Measurements from ENCODE around the gene SAA2.
"Not testable (repeated sequence)": the region's sequence is repeated elsewhere in the genome, so short reads cannot be mapped to it uniquely, and the experiment has no call there.

SAA2 gene

DNA sequence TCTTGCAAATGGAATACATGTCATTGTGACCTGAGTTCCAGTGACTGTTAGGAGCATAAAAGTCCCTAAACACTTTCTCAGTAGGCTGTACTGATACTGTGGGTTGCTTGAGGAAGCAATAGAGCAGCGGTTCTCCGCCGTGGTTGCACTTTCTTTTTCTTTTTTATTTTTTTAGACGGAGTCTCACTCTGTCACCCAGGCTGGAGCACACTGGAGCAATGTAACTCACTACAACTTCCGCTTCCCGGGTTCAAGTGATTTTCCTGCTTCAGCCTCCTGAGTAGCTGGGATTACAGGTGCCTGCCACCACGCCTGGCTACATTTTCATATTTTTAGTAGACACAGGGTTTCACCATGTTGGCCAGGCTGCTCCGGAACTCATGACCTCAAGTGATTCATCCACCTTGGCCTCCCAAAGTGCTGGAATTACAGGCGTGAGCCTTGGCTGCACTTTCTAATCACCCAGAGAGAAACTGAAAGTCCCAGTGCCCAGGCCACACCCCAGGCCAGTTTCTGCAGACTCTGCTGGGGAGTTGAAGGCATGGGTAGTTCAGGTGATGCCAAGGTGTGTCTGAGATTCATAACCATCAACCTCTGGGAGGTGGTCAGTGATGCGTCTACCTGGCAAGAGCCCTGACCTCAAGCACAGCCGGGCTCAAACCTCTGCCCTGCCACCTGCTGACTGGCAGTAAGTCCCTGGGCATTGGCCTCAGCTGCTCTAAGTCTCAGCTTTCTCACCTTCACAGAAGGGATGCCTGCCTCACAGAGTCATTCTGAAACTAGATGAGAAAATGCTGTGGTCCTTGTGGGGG, 1.9 kb downstream of the SAA2 start:
- DNase-seq = not testable (repeated sequence)

DNA sequence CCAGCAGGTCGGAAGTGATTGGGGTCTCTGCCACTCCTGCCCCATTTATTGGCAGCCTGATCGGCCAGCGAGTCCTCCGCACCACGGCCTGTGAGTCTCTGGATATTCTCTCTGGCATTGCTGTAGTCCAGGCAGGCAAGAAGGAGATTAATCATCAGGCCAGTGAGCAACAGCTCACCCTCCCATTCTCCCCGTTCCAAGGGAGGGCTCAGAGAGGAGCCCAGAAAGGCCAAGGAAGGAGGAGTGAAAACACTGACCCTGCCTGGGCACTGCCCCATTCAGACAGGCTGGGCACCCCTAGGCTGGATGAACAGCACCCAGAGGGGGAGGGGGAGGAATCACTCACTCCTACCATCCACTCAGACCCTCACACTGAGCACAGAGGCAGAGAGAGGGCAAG, 3.1 kb downstream of the SAA2 start:
- DNase-seq = no peak

DNA sequence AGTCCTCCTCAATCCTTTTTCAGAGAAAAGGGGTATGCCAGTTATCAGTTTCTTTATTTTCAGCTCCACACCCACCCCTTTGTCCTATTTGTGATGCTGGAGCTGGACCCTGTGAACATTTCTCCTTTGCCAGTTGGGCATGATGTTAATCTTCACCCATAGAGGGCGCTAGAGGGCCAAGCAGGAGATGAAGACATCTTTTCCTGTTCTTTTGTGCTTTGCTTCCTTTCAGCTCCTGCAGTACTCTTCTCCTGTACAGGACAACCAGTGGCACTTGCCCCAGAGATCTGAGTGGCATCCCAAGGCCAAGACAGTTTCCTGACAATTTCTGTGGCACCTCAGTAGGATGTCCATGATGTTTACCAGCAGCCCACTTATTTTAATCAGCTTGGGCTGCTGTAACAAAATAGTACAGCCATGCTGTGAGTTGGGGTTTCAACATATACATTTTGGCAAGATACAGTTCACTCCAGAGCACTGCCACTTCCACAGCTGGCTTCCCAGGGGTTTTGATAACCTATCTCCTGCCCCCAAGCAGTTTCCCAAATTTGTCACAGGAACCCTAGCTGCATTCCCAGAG, 4.6 kb downstream of the SAA2 start:
- peak; percentile 70 for DNase-seq

DNA sequence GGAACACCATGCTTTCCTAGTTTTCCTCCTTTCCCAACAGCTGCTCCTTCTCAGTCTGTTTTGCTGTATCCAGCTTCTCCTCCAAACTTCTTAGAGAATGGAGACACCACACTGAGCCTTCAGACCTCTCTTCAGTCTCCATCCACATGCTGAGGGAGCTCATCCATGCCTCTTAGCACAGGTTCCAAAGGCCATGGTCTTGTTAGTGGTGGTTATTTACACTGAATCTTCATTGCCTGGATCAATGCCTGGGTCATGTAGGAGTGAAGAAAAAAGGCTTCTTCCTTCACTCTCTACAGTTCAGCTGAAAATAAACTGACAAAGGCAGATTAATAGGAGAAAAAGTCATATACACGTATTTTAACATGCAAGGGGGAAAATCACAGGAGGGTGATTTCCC, 8.8 kb downstream of the SAA2 start:
- no peak for DNase-seq

DNA sequence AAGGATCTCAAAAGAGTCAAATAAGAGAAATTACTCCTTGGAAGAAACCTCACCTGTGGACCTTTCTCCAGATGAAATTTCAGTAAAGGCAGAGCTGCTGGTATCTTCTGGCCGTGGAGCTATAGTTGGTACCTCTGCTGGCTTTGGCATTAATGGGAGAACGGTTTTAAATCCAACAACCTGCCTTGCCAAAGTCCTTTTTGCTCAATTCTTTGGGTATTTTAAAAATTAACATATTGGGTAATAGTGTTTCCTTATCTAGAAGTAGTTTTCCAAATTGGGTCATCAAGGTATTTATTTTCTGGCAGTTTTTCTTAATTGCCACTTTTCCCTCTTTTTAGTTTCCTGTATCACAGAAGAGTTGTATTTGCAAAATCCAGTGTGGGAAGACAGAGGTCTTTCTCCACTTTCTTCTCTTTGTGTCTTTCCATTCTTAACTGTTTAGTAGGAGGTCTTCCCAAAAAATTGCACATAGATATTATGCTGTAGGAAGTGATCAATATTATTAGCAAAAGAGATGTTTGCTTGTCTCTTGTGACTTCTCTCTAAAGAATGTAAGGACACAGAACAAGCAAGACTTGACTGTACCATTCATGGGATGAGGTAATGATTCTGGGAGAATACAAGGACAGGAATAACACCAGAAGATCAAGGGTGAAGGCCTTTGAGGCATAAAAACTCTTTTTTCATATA, 11.7 kb downstream of the SAA2 start, which contains the start of gene SAA4:
Gene SAA4, minus strand, starts transcription at position 139 of the 693 bp plus-strand sequence. CDS start 876 bp downstream, outside the sequence.
- no peak for DNase-seq

DNA sequence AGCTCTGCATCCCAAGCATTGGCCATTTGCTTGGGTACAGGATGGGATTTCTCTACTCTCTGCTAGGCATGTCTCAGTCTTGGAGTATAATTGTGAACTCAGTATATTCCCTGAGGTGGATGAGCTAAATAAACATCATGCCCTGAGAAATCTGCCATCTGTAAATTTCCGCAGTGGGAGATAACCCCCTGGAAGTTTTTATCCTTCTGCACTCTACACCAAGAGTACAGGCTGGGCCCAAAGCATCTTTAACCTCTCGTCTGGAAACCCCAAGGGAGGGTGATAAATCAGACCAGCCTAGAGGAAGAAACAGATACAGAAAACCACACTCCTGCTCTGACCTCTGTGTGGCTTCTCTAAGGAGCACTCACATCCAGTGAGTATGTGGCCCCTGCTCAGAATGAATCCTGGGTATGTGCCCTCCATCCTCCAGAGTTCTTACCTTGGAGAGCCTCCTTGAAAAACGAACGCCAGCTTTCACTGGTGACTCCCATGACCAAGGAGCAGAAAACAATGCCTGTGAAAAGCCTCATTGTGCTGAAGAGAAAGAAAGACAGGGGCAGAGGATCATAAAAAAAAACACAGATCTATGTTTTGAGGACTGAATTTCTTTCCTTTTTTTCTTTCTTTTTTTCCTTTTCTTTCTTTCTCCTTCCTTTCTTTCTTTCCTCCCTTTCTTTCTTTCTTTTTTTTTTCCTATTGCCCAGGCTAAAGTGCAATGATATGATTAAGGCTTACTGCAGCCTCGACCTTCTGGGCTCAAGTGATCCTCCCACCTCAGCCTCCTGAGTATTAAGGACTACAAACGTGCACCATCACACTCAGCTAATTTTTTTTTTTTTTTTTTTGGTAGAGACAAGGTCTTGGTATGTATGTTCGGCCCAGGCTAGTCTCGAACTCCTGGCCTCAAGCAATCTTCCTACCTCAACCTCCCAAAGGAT, 12.8 kb downstream of the SAA2 start:
- DNase-seq = peak; percentile 17

DNA sequence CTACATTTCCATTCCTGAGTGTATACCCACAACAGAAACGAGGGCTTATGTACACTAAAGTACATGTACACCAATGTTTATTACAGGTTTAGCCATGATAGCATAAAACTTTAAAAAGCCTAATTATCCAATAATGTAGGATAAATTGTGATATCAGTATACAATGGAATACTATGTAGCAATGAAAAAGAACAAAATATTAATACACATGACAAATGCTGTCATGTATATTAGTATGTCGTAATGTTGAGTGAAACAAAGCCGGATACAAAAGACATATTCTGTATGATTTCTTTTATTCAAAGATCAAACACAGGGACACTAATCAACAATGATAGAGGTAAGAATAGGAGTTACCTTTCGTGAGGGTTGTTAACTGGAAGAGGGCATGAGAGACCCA, 14.6 kb downstream of the SAA2 start:
- no peak for DNase-seq

DNA sequence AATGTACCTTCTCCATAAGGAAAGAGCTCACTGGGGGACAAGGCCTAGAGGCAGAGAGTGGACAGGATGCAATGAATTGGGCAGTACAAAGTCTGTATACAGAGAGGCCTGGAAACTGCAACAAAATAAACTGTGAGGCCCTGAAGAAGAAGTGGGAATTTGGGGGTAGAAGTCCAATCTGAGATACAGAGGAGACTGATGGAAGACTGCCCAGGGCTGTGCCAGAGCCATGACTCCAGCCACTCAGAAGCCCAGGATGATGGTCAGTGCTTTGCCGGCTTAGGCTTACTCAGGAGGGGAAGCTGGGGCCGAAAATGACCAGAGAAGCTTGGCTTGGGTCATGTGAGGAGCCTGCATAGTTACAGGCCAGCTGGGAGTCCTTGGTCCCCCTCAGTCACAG, 17.6 kb downstream of the SAA2 start:
- no peak for DNase-seq

DNA sequence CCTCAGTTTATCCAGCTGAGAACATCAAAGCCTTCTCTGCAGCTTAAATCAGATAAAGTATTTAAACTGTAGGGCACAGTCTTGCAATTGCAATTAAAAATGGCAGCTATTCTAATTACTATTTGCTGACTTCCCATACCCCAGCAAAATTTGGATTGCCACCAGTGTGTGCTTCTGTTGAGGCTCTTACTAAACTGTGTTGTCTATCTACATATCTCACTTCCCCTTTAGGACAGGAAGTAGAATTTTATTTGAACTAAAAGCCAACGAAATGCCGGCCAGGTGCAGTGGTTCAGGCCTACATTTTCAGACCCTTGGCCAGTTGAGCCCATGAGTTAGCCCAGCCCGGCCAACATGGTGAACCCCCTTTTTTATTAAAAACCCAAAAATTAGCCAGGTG, 19.0 kb downstream of the SAA2 start:
- no peak for DNase-seq

DNA sequence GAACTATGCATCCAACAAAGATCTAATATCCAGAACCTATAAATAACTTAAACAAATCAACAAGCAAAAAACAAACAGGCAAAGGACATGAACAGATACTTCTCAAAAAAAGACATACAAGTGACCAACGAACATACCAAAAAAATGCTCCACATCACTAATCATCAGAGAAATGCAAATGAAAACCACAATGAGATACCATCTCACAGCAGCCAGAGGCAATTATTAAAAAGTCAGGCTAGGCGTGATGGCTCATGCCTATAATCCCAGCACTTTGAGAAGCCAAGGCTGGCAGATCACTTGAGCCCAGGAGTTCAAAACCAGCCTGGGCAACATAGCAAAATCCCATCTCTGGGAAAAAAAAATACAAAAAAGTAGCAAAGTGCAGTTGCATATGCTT, 22.6 kb downstream of the SAA2 start:
- no peak for DNase-seq

DNA sequence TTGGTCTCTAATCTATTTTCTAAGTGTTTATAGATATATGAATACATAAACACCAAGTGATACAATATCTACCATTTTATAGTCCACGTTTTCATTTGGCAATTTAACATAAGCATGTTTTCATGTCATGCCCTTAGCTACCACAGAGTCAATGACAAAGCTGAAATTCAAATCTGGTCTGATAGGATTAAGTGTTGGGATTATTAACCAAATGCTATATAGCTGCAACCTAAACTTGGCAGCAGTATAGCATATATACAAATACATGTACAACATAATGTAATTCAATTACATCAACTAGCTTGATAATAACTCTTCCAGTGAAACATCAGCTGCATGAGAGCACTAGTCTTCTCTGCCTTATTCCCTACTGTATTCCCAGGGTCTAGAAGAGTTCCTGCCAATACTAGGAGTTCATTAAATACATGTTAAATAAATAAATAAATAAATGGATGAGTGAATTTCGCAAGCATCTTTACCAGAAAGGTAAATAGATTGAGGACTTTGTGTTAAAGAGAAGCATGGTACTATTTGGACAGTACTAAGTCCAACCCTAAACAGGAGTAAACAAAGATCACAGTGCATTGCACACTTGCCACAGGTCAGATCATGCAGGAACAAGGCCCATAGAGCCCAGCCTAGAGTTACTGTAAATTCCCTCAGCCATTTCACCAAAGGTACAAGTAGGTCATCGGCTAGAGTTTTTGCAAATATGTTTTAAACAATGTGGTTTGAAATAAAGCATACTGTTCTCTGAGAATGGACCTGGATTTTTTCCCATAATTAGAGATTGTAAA, 24.7 kb downstream of the SAA2 start:
- DNase-seq = no peak

DNA sequence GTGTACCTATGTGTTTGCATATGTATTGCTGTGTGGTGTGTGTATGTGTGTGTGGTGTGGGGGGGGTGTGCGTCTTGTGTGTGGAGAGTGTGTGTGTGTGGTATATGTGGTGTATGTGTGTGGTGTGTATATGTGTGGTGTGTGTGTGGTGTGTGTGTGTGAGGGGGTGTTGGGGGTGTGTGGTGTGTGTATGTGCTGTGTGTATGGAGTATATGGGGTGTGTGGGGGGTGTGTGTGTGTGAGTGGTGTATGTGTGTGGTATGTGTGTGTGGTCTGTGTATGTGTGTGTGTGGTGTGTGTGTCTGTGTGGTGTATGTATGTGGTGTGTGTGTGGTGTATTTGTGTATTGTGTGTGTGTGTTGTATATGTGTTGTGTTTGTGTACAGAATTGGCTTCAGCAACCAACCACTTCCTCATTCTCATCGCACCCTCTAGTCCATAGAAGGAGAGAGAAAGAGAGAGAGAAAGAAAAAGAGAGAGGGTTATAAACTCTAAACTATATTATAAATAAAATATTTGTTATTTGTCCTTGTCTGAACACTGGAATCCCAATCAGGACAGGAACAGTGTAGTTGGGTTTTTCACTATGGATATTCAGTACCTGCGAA, 25.6 kb downstream of the SAA2 start:
- DNase-seq = no peak

DNA sequence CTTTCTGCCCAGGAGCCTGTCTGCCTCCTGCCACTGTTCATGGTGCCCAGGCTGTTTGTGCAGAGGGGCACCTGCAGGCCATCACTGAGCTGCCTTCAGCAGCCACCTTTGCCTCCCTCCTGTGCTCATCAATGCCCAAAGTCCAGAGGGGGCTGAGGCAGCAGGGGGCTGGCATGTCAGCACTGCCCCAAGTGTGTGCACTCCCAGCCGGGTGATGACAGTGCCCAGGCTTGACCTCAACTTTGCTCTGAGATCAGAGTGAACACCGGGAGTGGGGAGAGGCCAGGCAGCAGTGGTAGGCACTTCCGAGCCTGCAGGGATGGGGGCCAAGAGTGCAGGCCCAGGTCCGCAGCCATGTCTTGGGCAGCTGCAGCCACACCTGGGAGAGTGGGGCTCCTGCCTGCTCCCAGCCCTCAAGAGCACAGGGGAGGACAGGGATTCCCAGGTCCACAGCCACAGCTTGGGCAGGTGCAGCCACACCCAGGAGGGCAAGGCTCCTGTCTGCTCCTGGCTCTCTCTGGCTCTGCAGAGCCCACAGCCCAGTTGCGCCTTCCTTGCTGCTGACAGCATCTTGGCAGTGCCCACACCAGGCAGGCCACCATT, 27.1 kb downstream of the SAA2 start:
- DNase-seq = no peak

DNA sequence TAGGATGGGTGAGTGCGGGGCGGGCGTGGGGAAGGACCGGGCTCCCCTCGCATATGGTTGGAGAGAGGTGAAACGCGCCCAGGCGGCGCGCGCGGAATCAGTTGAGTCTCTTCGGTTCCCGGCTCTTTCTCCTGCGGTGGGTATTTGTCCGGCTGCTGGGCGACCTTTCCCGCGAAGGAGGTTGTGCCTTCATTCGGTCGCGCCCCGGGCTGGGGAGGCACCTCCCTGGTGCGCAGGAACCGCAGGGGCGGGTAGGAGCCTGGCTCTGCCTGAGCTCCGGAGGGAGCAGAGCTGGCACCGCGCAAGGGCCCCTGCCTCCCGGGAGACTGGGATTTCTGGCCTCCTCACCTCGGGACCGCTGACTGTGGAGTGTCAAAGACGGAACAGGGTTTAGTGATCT, 39.4 kb downstream of the SAA2 start:
- DNase-seq = no peak

DNA sequence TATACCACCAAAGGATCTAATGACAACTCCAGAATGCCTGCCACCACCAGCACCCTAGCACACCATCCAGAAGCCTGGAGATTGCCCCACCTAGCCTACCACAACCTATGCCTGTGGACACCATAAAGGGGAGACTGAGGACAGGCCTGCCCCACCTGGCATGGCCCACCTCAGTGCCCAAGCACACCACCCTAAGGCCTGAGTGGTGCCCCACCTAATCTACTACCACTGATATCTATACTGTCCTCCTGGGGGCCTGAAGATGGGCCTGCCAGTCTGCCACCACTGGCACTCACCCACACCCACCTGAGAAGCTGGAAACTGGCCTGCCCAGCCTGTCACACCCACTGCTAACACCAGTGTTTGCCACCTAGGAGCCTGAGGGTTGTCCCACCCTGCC, 43.7 kb downstream of the SAA2 start:
- DNase-seq = no peak

DNA sequence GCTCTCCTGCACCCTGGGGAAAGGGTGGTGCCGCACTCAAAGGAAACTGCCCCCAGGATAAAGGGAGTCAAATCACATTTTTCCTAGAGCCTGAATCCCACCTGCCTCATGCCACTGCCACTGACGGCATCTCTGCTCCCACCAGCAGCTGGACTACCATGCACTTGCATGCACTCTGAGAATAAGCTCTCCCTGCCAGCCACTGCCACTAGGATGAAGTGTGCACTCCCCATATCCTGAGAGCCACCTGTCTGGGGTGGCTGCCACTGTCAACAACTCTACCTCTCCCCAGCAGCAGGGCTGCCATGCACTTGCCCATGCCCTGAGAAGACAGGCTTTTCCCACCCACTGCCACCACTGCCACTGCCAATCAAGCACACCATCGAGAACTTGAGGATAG, 44.2 kb downstream of the SAA2 start:
- DNase-seq = no peak

DNA sequence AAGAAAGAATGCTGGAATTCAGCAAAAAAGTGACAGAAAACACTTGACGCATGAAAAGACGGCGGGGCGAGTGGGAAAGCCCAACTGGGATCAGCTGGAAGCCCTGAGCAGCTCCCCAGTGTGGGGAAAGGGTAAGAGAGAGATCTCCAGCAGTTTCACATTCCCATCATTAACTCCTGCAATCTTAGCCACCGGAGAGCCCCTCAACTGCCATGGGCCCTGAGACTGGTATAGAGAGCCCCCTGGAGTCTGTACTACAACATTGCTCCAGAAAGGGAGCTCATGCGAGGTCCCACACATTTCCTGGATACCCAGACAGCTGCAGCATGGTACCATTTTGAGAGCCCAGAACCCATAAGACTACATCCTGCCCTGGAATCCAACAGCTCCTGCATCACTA, 44.7 kb downstream of the SAA2 start:
- DNase-seq = peak; percentile 15

DNA sequence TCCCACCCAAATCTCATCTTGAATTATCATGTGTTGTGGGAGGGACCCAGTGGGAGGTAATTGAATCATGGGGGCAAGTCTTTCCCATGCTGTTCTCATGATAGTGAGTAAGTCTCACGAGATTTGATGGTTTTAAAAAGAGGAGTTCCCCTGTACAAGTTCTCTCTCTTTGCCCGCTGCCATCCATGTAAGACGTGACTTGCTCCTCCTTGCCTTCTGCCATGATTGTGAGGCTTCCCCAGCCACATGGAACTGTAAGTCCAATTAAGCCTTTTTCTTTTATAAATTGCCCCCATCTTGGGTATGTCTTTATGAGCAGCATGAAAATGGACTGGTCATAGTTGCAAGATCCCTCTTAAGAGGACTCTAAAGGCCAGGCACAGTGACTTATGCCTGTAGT, 50.7 kb downstream of the SAA2 start:
- DNase-seq = not testable (repeated sequence)

DNA sequence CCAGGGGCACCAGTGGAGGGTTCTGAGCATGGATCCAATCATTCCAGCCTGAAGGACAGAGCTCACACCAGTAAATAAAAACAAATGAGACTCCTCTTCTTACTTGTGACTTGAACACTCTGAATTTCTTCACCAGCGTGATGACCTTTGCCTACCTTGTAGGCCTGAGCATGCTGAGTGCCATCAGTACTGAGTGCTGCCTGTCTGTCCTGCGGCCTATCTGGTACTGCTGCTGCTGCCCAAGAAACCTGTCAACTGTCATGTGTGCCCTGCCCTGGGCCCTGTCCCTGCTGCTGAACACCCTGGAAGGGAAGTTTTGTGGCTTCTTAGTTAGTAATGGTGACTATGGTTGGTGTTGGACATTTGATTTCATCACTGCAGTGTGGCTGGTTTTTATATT, 51.9 kb downstream of the SAA2 start:
- DNase-seq = no peak

Data from eye (tissue), 1 donor.